Fibroblast of mammary gland (primary cell): ENCODE data around the gene TMEM121B.

ENCODE experiments used
- DNase-seq: peaks from one replicate; pipeline ENCODE4 v3.0.0-alpha.2; 2010; ENCODE audit warnings: low read depth
- H3K4me3 ChIP-seq: 2 replicates; pipeline ENCODE4 v1.5.1; 2011; ENCODE audit warnings: low read depth, mild to moderate bottlenecking, low read length, moderate library complexity; ENCODE audit not compliant: control insufficient read depth
- CTCF ChIP-seq: conservative IDR thresholded peaks from 2 replicates; pipeline ENCODE4 v1.5.1; 2011; ENCODE audit warnings: low read depth, low read length, inconsistent platforms; ENCODE audit not compliant: control insufficient read depth, insufficient read depth

The TMEM121B gene

DNA sequence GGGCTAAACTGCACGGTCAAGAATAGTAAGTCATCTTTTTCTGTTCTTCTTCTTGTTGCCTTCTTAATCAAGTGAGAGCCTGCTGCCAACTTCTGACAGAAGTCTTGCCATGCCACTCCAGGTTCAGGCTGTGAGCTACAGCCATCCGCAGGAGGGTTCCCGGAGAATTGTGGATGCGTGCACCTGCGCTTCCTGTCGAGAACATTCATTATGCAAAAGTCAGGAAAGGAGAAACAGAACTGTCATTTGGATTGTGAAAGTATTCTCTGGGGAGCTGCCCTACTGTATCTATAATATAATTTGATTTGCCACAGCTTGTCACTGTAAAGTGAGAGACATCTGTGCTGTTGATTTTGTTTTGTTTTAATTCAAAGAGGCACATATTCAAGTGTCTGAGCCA lies 24.1 kb downstream of the TMEM121B start:
- H3K4me3 ChIP-seq = no peak overlapping the region
- TF ChIP-seq CTCF = no peak
- DNase-seq = no peak

DNA sequence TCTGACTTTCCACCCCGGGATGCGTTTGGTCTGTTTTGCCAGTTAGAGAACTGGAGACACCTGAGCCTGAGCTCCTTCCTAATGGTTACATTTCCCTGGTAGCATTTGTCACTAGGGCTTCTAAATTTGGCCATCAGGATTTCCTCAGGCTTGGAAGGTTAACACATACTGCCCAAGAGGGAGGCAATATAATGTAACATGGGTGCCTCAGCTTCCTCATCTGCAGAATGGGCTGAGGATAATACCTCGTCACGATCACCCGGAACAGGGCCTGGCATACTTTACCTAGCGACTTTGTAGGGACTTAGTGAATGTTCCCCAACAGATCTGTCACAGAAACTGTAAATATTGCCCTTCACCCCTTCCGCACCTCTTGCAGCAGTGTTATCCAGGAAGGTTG lies 25.1 kb downstream of the TMEM121B start:
- no peak for TF ChIP-seq CTCF
- DNase-seq = no peak
- H3K4me3 ChIP-seq = no peak overlapping the region

GRCh38 chr22:17095538-17095937 lies 25.6 kb downstream of the TMEM121B start:
- DNase-seq = no peak
- peak; percentile 23 for TF ChIP-seq CTCF
- no peak overlapping the region for H3K4me3 ChIP-seq

- no peak for TF ChIP-seq CTCF
- no peak overlapping the region for H3K4me3 ChIP-seq
- no peak for DNase-seq
Measured at GRCh38 chr22:17093081-17093480, 28.1 kb downstream of the TMEM121B start.

DNA sequence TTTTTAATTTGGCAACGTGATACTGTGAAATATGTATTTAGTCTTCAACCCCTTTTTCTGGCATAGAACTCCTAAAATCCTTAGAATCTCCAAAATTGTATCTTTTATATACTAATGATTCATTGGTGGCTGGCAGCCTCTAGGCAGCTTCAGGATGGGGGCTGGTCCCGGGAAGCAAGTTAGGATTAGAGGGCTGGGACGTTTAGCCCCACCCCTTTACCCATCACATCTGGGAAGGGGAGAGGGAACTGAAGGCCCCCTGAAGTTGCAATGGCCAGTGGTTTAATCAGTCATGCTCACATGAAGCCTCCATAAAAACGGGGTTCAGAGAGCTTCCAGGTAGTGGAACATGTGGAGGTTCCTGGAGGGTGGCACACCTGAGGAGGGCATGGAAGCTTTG lies 29.3 kb downstream of the TMEM121B start:
- H3K4me3 ChIP-seq = no peak overlapping the region
- no peak for DNase-seq
- no peak for TF ChIP-seq CTCF

GRCh38 chr22:17090550-17090949 lies 30.6 kb downstream of the TMEM121B start:
- no peak overlapping the region for H3K4me3 ChIP-seq
- TF ChIP-seq CTCF = no peak
- no peak for DNase-seq

GRCh38 chr22:17087498-17088131 lies 33.5 kb downstream of the TMEM121B start:
- peak; percentile 41 for DNase-seq
- no peak for TF ChIP-seq CTCF
- no peak overlapping the region for H3K4me3 ChIP-seq
